ENCODE results near the gene UBA1. TPM values are rescaled to one million over a fixed set of nuclear protein-coding genes. Genes with fewer than 3 reads are reported as not detected.

The UBA1 gene
- total RNA-seq, 1 experiment from 2014 or later: 234 TPM

GRCh38 chrX:47168495-47169073 is 25.0 kb upstream of the UBA1 start:
- Mint-ChIP-seq H3K9me3 (ENCODE audit: low read depth, unreplicated experiment) (no peaks in the 10 kb centered on the region), H3K4me3 (ENCODE audit: low read depth, unreplicated experiment) (no peak overlapping the region), H3K27ac (ENCODE audit: unreplicated experiment) (no peak overlapping the region), H3K27me3 (ENCODE audit: unreplicated experiment) (no peaks in the 10 kb centered on the region), H3K4me1 (ENCODE audit: low read depth, unreplicated experiment) (no peaks in the 10 kb centered on the region), H3K36me3 (ENCODE audit: insufficient read depth, unreplicated experiment) (peaks cover 22% of the 10 kb centered on the region)
- DNase-seq: no peak
- intact Hi-C loops (cut with micrococcal nuclease; ENCODE audit: unreplicated experiment): no loop called here
- BruUV-seq (replicated peaks): no TSS peak
- TF ChIP-seq CTCF (IDR thresholded peaks at IDR 0.05; ENCODE audit: unreplicated experiment): no peak
- CTCF ChIA-PET: no interaction called here

- intact Hi-C loops (cut with micrococcal nuclease; ENCODE audit: unreplicated experiment): no loop called here
- CTCF ChIA-PET: no interaction called here
- H3K27me3 Mint-ChIP-seq (ENCODE audit: unreplicated experiment): no peaks in the 10 kb centered on the region
- no peak overlapping the region for H3K4me3 Mint-ChIP-seq (ENCODE audit: low read depth, unreplicated experiment)
- H3K36me3 Mint-ChIP-seq (ENCODE audit: insufficient read depth, unreplicated experiment): peaks cover 22% of the 10 kb centered on the region
- no peak overlapping the region for H3K27ac Mint-ChIP-seq (ENCODE audit: unreplicated experiment)
- TF ChIP-seq CTCF (IDR thresholded peaks at IDR 0.05; ENCODE audit: unreplicated experiment): no peak
- H3K9me3 Mint-ChIP-seq (ENCODE audit: low read depth, unreplicated experiment): no peaks in the 10 kb centered on the region
- H3K4me1 Mint-ChIP-seq (ENCODE audit: low read depth, unreplicated experiment): no peaks in the 10 kb centered on the region
- DNase-seq: no peak
- no TSS peak for BruUV-seq (replicated peaks)
These were observed 24.4 kb upstream of the UBA1 start for GRCh38 chrX:47169273-47169672.

GRCh38 chrX:47169726-47170515 is 23.7 kb upstream of the UBA1 start:
- H3K4me3 Mint-ChIP-seq (ENCODE audit: low read depth, unreplicated experiment): no peak overlapping the region
- no peak for DNase-seq
- H3K9me3 Mint-ChIP-seq (ENCODE audit: low read depth, unreplicated experiment): no peaks in the 10 kb centered on the region
- peaks cover 17% of the 10 kb centered on the region for H3K36me3 Mint-ChIP-seq (ENCODE audit: insufficient read depth, unreplicated experiment)
- no peaks in the 10 kb centered on the region for H3K4me1 Mint-ChIP-seq (ENCODE audit: low read depth, unreplicated experiment)
- no peak for TF ChIP-seq CTCF (IDR thresholded peaks at IDR 0.05; ENCODE audit: unreplicated experiment)
- no peak overlapping the region for H3K27ac Mint-ChIP-seq (ENCODE audit: unreplicated experiment)
- CTCF ChIA-PET: no interaction called here
- no TSS peak for BruUV-seq (replicated peaks)
- intact Hi-C loops (cut with micrococcal nuclease; ENCODE audit: unreplicated experiment): no loop called here
- H3K27me3 Mint-ChIP-seq (ENCODE audit: unreplicated experiment): no peaks in the 10 kb centered on the region

- Mint-ChIP-seq H3K27me3 (ENCODE audit: unreplicated experiment) (no peaks in the 10 kb centered on the region), H3K9me3 (ENCODE audit: low read depth, unreplicated experiment) (no peaks in the 10 kb centered on the region), H3K4me3 (ENCODE audit: low read depth, unreplicated experiment) (no peak overlapping the region), H3K36me3 (ENCODE audit: insufficient read depth, unreplicated experiment) (peaks cover 24% of the 10 kb centered on the region), H3K27ac (ENCODE audit: unreplicated experiment) (no peak overlapping the region), H3K4me1 (ENCODE audit: low read depth, unreplicated experiment) (no peaks in the 10 kb centered on the region)
- DNase-seq: no peak
- TF ChIP-seq CTCF (IDR thresholded peaks at IDR 0.05; ENCODE audit: unreplicated experiment): no peak
- CTCF ChIA-PET: no interaction called here
- BruUV-seq (replicated peaks): no TSS peak
- intact Hi-C loops (cut with micrococcal nuclease; ENCODE audit: unreplicated experiment): no loop called here
These were observed 22.6 kb upstream of the UBA1 start for GRCh38 chrX:47170861-47171692.
